GM21390 (cell line): ENCODE results near the gene COG2.
A peak's percentile ranks its signal among the peaks of the same experiment; 100 is the strongest.
"Not testable (repeated sequence)": the region's sequence is repeated elsewhere in the genome, so short reads cannot be mapped to it uniquely, and the experiment has no call there.

Source experiments
- ATAC-seq: cut with Tn5 transposase; IDR thresholded peaks from one replicate; pipeline ENCODE4 v1.9.1; 2021; ENCODE audit not compliant: unreplicated experiment

COG2 gene, protein sequence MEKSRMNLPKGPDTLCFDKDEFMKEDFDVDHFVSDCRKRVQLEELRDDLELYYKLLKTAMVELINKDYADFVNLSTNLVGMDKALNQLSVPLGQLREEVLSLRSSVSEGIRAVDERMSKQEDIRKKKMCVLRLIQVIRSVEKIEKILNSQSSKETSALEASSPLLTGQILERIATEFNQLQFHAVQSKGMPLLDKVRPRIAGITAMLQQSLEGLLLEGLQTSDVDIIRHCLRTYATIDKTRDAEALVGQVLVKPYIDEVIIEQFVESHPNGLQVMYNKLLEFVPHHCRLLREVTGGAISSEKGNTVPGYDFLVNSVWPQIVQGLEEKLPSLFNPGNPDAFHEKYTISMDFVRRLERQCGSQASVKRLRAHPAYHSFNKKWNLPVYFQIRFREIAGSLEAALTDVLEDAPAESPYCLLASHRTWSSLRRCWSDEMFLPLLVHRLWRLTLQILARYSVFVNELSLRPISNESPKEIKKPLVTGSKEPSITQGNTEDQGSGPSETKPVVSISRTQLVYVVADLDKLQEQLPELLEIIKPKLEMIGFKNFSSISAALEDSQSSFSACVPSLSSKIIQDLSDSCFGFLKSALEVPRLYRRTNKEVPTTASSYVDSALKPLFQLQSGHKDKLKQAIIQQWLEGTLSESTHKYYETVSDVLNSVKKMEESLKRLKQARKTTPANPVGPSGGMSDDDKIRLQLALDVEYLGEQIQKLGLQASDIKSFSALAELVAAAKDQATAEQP

DNA sequence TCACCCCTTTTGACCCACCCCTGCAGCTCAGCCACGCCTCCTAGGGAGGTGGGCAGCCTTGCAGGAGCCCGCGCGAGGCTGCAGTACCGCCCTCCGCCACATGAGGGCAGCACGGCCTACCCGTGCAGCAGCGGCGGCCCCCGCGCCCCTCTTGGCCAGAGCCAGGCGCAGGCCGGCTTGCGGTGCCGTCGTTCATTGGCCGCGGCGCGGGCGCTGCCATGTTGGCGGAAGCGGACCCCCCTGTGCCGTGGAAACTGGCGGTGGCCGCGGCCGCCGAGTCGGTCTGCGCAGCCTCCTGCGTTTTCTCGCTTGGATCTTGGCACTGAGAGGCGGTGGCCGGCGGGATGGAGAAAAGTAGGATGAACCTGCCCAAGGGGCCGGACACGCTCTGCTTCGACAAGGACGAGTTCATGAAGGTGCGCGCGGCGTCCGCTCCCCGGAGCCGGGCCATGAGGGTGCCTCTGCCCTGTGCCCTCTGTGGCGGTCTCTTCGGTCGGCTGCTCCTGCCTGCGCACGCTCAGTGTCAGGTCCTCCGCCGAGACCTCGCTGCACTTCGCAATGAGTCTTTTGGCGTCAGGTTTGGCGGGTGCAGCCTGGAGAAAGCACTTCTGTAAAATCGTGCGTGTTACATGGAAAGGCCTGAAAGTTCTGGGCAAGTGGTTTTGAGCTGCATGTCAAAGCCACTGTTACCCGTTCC, at the start of gene COG2:
COG2 (plus strand) TSS at position 219 of the 697 bp plus-strand sequence; CDS start at position 345, 126 bp downstream.
- ATAC-seq, result peak; percentile 97

DNA sequence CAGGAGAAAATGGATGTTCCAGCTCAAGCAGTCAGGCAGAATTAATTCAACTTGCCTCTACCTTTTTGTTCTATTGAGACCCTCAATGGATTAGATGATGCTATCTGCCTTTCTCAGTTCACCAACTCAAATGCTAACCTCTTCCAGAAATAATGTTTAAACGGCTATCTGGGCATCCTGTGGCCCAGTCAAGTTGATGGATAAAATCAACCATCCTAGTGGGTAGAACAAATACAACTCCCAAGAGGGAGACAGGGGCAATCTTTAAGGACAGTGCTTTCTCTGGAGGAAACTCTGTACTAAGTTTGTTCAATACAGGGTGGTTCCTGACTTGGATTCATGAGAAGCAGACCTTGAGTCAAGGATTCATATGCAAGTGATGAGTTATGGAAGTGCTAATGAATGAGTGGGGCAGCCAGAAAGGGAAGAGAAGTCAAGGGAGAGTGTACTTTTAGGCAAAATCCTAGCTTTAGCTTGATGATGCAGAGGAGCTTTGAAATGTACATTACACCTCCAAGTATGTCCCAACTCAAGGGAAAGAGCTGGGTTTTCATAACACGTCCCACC, 49.4 kb upstream of the COG2 start:
- no peak for ATAC-seq

DNA sequence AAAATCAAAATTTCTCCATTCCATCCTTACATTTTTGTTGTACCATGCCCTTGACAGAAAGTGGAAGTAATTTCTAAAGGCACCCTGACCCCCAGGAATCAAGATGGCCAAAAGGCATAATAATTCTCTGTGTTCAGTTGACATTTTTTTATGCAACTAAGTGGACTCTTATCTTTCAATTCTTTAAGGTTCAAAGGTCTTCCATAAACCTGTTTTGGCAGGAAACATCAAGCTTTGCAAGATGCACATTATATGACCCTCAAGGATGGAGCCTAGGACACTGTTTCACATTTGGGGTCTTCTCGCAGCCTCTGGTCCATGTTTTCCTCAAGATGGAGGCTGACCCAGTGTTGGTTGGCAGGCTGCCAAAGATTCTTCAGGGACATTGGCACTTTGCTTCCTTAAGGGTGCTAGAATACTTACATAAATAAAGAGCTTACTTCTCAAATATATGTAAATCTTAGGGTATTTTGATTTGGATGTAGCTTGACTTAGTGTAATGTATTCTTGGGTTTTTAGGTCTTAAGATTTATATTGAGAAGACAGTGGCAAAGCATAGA, 48.0 kb upstream of the COG2 start:
- ATAC-seq, result no peak

DNA sequence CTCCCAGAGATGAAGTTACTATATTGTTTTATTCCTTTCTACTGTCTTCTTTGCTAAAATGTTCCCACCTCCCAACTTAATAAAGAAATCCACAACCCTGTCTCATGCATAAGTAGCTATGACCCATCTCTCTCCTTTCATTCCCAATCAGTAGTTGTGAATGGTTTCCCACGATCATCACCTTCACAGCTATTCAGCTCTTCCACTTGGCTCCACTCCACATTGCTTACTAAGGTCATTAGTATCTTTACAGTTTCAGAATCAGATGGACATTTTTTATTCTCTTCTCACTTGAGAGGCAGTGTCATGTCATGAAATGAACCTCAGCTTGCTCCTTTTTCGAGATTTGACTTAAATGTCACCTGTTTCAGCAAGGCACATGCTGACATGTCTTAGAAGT, 47.1 kb upstream of the COG2 start:
- ATAC-seq, result no peak

DNA sequence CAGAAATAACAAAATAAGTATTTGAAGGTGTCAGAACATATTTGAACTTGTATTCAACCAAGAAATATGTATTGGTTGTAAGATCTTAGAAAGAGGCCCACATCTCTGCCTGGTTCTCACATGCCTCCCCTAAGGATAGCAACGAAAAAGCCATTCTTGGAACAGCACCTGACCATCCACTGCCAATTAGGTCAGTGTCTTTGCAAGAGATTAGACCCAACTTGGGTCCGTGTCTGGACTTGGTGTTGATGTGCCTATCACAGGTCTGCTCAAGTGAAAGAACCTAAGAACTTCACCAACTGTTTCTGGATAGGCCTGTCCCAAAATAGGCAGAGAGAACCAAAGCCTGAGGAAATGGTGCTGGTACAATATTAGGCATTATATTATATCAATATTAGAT, 46.0 kb upstream of the COG2 start:
- no peak for ATAC-seq

DNA sequence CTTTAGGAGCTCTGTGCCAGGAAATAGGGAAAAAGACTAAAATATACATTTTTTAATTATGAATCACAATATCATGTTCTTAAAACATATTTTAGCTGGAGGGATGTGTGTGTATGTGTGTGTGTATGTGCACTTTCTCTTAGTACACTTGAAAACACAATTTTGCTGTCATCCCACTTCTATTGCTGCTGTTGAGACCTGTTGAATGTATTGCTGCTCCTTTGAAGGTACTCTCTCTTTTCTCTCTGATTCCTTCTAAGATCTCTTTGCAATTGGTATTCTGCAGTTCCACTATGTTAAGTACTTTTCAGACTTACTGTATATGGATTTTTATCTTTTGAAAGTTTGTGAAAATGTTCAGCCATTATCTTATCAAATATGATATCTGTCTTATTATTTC, 43.5 kb upstream of the COG2 start:
- no peak for ATAC-seq

DNA sequence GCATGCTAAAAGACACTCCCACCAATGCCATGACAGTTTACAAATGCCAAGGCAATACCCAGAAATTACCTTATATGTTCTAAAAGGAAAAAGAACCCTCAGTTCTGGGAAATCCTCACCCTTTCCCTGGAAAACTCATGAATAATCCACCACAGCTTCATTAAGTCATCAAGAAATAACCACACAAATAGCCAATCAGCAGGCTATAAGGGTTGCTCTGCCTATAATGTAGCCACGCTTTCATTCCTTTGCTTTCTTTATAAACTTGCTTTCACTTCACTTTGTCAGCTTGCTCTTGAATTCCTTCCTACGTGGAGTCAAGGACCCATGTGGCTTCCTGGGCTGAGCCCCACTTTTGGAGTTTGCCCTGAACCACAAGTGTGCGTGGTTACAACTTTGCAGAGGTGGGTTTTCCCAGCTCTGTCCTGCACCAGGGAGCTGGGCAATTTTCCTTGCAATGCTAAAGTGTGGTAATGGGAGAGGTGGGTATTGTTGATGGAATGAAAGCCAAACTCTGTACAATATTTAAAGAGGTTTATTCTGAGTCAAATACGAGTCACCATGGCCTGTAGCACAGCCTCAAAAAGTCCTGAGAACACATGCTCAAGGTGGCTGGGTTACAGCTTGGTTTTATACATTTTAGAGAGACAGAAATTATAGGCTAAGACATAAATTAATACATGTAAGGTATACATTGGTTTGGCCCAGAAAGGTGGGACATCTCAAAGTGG, 42.2 kb upstream of the COG2 start:
- no peak for ATAC-seq

DNA sequence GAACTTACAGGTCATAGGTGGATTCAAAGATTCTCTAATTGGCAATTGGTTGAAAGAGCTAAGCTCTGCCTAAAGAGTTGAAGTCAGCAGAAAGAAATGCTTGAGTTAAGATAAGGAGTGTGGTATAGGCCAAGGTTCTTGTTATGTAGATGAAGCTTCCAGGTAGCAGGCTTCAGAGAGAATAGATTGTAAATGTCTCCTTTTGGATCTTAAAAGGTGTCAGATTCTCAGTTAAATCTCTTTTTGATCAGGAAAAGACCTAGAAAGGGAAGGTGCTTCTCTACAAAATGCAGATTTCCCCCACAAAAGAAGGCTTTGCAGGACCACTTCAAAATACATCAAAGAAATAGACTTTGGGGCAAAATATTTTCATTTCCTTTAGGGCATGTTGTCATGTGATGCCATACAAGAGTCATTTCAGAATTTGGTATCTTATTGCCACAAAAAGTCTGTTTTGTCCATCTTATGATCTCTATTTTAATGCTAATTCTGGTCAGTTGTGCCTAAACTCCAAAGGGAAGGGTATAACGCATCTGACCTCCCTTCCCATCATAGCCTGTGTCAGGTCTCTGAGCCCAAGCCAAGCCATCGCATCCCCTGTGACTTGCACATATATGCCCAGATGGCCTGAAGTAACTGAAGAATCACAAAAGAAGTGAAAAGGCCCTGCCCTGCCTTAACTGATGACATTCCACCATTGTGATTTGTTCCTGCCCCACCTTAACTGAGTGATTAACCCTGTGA, 41.5 kb upstream of the COG2 start:
- not testable (repeated sequence) for ATAC-seq

DNA sequence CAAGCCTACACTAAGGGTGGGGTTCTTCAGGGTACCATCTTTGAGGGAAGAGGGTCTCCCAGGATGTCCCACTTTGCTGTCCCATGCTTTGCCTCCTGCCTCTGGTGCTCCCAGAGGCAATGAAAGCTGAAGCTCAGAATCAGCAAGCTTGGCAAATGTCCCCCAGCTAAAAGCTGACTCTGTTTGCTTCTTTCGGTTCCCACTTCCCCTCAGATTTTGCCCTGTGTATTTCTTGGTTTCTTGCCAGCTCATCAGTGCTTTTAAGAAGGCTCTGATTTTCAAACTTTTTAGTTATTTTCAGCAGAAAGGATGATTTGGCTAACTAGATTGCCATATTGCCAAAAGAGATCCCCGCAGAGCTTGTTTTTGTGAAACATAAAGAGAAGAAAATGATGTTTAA, 33.1 kb upstream of the COG2 start:
- no peak for ATAC-seq

DNA sequence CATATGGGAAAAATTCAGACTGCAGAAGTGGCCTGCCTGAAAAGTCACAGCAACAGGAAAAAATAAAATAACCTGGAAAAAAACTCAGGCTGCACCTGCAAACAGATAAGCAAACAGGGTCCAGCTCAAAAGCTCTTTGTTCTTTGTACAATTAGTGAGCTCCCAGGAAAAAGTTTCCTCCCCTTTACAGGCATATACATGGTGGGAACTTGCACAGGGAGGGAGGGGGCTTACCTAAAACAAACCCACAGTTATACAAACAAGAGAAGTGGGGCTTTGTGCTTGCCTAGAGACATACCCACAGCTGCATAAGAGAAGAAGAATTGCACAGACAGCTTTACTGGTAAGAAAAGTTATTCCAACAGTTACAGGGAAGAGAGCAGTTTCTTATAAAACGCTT, 31.7 kb upstream of the COG2 start:
- no peak for ATAC-seq

DNA sequence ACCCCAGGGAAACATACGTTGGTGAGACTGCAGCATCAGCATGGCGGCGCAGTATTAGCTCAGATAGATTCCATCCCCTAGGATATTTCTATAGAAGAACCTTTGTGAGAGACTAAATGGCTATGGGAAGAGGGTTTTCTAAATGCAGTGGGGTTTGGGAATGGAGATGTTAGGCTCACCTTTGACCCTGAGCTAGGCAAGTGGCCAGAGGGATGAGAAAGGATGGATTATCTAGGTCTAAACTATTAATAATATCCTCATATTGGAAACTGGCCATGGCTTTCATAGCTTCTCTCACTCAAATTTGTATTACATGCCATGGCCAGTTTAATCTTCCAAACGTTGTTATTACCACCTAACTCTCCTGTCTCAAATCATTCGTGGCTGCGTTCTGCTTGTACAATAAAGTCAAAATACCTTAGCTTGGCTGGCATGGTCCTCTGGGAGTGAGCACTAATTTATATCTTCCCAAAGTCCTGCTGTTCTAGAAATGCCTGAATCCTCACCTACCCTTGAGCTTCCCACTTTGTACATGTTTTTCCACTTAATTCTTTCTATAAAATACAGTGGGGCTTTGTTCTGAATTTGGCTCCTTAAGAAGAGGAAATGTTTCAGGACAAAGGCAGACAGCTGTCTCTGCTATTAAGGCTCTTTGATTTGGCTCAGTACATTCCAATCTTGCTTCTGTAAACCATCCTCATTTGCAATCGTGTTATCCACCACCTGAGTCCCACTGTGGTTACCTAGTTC, 31.0 kb upstream of the COG2 start:
- ATAC-seq, result no peak

DNA sequence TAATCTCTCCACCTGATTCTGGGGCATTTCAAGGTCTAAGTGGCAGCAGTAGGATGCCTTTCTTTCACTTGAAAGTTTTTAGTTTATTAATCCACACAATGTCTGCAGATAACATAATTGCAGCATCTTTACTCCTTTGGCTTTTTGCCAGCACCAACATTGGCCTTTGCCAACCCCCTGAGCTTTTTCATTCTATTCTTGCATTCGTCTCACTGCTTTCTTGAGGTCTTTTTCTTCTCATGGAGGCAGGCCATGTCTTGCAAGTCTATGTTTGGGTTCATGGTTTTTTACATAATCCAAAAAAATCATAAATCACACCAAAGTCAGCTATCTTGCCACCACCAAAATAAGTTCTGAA, 30.4 kb upstream of the COG2 start:
- no peak for ATAC-seq

DNA sequence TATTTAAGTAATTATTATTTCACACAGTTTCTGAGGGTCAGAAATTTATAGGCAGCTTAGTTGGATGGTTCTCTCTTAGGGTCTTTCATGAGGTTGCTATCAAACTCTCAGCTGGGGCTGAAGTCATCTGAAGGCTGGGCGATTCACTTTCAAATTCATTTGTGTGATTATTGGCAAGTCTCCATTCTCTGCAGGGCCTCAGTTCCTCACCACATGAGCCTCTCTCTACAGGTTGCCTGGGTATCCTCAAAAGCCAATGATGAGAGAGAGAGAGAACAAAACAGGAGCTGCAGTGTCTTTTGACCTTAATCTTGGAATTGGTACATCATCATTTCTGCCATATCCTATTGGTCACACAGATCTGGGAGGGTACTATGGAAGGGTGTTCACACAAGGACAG, 29.6 kb upstream of the COG2 start:
- no peak for ATAC-seq

DNA sequence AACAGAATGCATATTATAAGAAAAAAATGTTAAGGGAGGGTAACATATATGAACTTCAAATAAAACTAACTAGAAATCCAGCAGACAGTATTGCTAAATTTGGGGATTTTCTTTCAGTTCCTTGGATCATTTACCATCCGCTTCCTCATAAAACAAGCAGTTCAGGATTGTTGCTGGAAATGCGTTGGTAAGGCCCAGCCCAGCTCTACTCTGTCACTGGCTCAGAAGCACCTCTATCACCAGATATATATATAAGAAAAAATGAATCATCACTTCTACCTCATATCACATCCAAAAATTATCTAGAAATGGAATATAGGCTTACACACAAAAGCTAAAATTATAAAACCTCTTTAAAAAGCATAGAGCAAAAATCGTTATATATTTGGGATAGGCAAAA, 28.2 kb upstream of the COG2 start:
- no peak for ATAC-seq

DNA sequence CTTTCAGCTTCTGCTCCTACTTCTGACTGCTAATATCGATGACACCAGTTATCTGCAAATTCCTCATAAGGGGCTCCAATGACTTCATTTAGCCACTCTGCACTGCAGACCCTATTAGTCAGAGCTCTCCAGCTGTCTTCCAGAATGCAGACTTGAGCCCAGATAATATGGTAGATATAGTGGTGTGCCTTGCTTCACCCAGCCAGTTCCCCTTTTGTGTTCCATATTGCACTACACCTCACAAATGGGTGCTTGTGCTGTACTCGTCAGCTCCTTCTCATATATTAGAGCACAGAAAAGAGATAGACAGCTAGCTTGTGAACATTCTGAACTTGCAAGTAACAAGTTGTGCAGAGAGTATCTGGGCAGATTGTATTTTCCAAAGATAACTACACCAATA, 23.7 kb upstream of the COG2 start:
- ATAC-seq, result no peak

DNA sequence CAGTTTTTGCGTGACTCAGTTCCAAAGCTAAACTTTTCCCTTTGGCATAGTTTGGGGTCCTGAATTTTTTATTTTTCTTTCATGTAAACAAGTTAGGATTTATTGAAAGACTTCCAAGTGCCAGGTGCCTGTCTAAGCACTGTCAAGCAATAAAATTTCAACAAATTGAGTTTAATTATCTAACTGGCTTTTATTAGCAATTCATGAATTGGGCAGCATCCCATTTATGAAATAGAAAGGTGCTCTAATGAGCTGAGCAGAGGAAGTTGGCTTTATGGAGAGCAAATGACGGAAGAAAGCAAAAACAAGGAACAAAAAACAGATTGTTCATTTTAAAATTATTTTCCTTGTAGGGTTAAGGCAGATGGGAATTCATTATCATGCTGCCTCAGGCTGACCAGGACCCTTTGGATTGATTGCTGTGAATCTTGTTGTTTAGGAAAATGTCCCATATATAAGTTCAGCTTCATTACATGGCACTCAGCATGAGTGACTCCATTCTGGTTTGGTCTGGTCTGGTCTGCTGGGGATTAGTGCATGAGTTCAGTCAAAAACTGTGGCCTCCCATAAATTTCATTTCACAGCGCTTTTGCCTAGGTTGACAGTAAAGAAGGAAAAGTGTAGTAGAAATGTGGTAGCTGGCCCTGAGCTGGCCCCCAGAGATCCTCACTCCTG, 21.5 kb upstream of the COG2 start:
- no peak for ATAC-seq

DNA sequence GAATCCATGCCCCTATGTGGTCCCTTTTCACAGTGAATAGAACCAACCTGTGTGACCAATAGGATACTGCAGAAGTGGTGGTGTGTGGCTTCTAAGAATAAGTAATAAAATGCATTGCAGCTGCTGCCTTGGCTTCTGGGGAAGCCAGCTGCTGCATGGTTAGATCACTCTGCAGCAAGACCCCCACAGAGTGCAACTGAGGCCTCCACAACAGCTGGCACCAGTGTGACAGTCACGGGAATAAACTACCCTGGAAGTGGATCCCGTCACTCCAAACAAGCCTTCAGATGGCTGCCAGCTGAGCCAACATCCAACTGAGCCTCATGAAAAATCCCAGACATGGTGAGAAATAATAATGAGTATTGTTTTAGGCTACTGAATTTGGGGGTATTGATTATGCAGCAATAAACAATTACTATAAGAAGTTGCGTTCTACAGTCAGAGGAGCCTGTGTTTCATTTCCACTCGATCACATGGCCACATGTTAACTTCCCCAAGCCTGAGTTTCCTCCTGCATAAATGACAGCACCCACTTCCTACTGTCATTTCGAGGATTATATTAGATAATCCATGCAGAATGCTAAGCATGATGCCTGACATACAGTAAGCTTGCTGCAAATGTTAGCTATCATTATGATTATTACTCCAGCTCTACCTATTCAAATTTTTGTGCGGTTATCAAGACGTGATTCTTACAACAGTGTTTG, 20.8 kb upstream of the COG2 start:
- ATAC-seq, result no peak

DNA sequence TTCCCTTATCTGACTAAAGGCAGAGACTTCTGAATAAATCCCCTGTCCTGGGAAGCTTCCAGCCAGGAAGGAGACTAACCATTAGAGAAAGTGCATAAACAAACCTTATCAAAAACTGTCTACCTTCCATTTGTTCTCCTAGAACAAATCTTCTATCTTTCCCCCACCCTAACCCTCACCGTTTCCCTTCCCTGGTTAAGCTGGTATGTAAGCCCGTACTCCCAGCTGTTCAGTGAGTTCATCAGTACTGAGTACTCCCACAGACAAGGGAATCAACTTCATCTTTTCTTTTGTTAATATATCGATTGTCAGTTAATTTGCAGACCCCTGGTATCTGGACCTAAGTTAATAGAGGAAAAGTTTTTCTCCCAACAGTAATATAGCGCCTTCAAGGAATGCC, 20.1 kb upstream of the COG2 start:
- no peak for ATAC-seq
